ENCODE measurements around the gene NTSR1.
A peak's percentile ranks its signal among the peaks of the same experiment; 100 is the strongest.

NTSR1 gene

GRCh38 chr20:62804021-62804626, 95.5 kb downstream of the NTSR1 start:
- Histone ChIP-seq H3K36me3 (ENCODE audit: insufficient read depth, insufficient read length, low read length) (peaks cover 60% of the 10 kb centered on the region), H3K4me1 (ENCODE audit: insufficient read depth, insufficient read length) (peaks cover 23% of the 10 kb centered on the region), H3K9ac (ENCODE audit: insufficient read length, low read depth) (peak overlapping the region; percentile 56), H3K9me3 (ENCODE audit: insufficient read depth, low read length) (no peaks in the 10 kb centered on the region), H3K27me3 (ENCODE audit: insufficient read depth, insufficient read length) (peaks cover 10% of the 10 kb centered on the region), H3K4me3 (ENCODE audit: insufficient read length, low read depth) (peak overlapping the region; percentile 8)
- TF ChIP-seq YY1 (IDR thresholded peaks at IDR 0.05; ENCODE audit: insufficient read depth, insufficient read length) = no peak
- no peak for TF ChIP-seq SUZ12 (IDR thresholded peaks at IDR 0.05; ENCODE audit: extremely low read depth, insufficient read depth, insufficient read length)
- TF ChIP-seq ZNF274 (IDR thresholded peaks at IDR 0.05; ENCODE audit: low read depth, low read length) = no peak
- no peak for DNase-seq (ENCODE audit: low read depth, low spot score)

GRCh38 chr20:62804627-62805154, 96.1 kb downstream of the NTSR1 start, which contains the start of gene OGFR:
Gene OGFR, plus strand, starts transcription at chr20:62804835. Its CDS starts 25 bp downstream, at chr20:62804860.
- H3K4me1 ChIP-seq (ENCODE audit: insufficient read depth, insufficient read length) = peaks cover 23% of the 10 kb centered on the region
- peak within 1 kb of the TSS; percentile 94 for H3K4me3 ChIP-seq (ENCODE audit: insufficient read length, low read depth)
- peaks cover 60% of the 10 kb centered on the region for H3K36me3 ChIP-seq (ENCODE audit: insufficient read depth, insufficient read length, low read length)
- H3K9ac ChIP-seq (ENCODE audit: insufficient read length, low read depth) = peak within 1 kb of the TSS; percentile 96
- H3K27me3 ChIP-seq (ENCODE audit: insufficient read depth, insufficient read length) = peaks cover 10% of the 10 kb centered on the region
- H3K9me3 ChIP-seq (ENCODE audit: insufficient read depth, low read length) = no peaks in the 10 kb centered on the region
- no peak for TF ChIP-seq YY1 (IDR thresholded peaks at IDR 0.05; ENCODE audit: insufficient read depth, insufficient read length)
- DNase-seq (ENCODE audit: low read depth, low spot score) = no peak

- H3K4me3 ChIP-seq (ENCODE audit: insufficient read length, low read depth) = peak overlapping the region; percentile 94
- H3K9ac ChIP-seq (ENCODE audit: insufficient read length, low read depth) = peak overlapping the region; percentile 96
- peaks cover 60% of the 10 kb centered on the region for H3K36me3 ChIP-seq (ENCODE audit: insufficient read depth, insufficient read length, low read length)
- peaks cover 10% of the 10 kb centered on the region for H3K27me3 ChIP-seq (ENCODE audit: insufficient read depth, insufficient read length)
- DNase-seq (ENCODE audit: low read depth, low spot score) = no peak
- H3K4me1 ChIP-seq (ENCODE audit: insufficient read depth, insufficient read length) = peaks cover 23% of the 10 kb centered on the region
- TF ChIP-seq YY1 (IDR thresholded peaks at IDR 0.05; ENCODE audit: insufficient read depth, insufficient read length) (no peak), ZNF274 (IDR thresholded peaks at IDR 0.05; ENCODE audit: low read depth, low read length) (no peak), SUZ12 (IDR thresholded peaks at IDR 0.05; ENCODE audit: extremely low read depth, insufficient read depth, insufficient read length) (no peak)
- H3K9me3 ChIP-seq (ENCODE audit: insufficient read depth, low read length) = no peaks in the 10 kb centered on the region
Measured at GRCh38 chr20:62805155-62805710, 96.6 kb downstream of the NTSR1 start.

GRCh38 chr20:62805711-62806382, 97.2 kb downstream of the NTSR1 start:
- peak overlapping the region; percentile 93 for H3K9ac ChIP-seq (ENCODE audit: insufficient read length, low read depth)
- H3K36me3 ChIP-seq (ENCODE audit: insufficient read depth, insufficient read length, low read length) = peaks cover 61% of the 10 kb centered on the region
- peaks cover 10% of the 10 kb centered on the region for H3K27me3 ChIP-seq (ENCODE audit: insufficient read depth, insufficient read length)
- no peaks in the 10 kb centered on the region for H3K9me3 ChIP-seq (ENCODE audit: insufficient read depth, low read length)
- H3K4me1 ChIP-seq (ENCODE audit: insufficient read depth, insufficient read length) = peaks cover 23% of the 10 kb centered on the region
- H3K4me3 ChIP-seq (ENCODE audit: insufficient read length, low read depth) = peak overlapping the region; percentile 61
- no peak for TF ChIP-seq SUZ12 (IDR thresholded peaks at IDR 0.05; ENCODE audit: extremely low read depth, insufficient read depth, insufficient read length)
- TF ChIP-seq YY1 (IDR thresholded peaks at IDR 0.05; ENCODE audit: insufficient read depth, insufficient read length) = no peak
- no peak for TF ChIP-seq ZNF274 (IDR thresholded peaks at IDR 0.05; ENCODE audit: low read depth, low read length)
- DNase-seq (ENCODE audit: low read depth, low spot score) = no peak

GRCh38 chr20:62806383-62807050, 97.9 kb downstream of the NTSR1 start:
- Histone ChIP-seq H3K9me3 (ENCODE audit: insufficient read depth, low read length) (no peaks in the 10 kb centered on the region), H3K4me1 (ENCODE audit: insufficient read depth, insufficient read length) (peaks cover 21% of the 10 kb centered on the region), H3K27me3 (ENCODE audit: insufficient read depth, insufficient read length) (peaks cover 10% of the 10 kb centered on the region), H3K4me3 (ENCODE audit: insufficient read length, low read depth) (no peak overlapping the region), H3K36me3 (ENCODE audit: insufficient read depth, insufficient read length, low read length) (peaks cover 59% of the 10 kb centered on the region), H3K9ac (ENCODE audit: insufficient read length, low read depth) (peak overlapping the region; percentile 36)
- no peak for DNase-seq (ENCODE audit: low read depth, low spot score)
- no peak for TF ChIP-seq YY1 (IDR thresholded peaks at IDR 0.05; ENCODE audit: insufficient read depth, insufficient read length)

GRCh38 chr20:62807444-62808210, 99.0 kb downstream of the NTSR1 start:
- no peak for DNase-seq (ENCODE audit: low read depth, low spot score)
- peaks cover 64% of the 10 kb centered on the region for H3K36me3 ChIP-seq (ENCODE audit: insufficient read depth, insufficient read length, low read length)
- H3K4me3 ChIP-seq (ENCODE audit: insufficient read length, low read depth) = no peak overlapping the region
- TF ChIP-seq ZNF274 (IDR thresholded peaks at IDR 0.05; ENCODE audit: low read depth, low read length) (no peak), SUZ12 (IDR thresholded peaks at IDR 0.05; ENCODE audit: extremely low read depth, insufficient read depth, insufficient read length) (no peak)
- H3K4me1 ChIP-seq (ENCODE audit: insufficient read depth, insufficient read length) = peaks cover 21% of the 10 kb centered on the region
- no peaks in the 10 kb centered on the region for H3K9me3 ChIP-seq (ENCODE audit: insufficient read depth, low read length)
- peaks cover 10% of the 10 kb centered on the region for H3K27me3 ChIP-seq (ENCODE audit: insufficient read depth, insufficient read length)
- peak overlapping the region; percentile 32 for H3K9ac ChIP-seq (ENCODE audit: insufficient read length, low read depth)

Data from NT2/D1 (cell line).